K562 (cell line): Measurements from ENCODE around the gene CBX8. TPM values are rescaled to one million over a fixed set of nuclear protein-coding genes. Genes with fewer than 3 reads are reported as not detected.

ENCODE experiments used
- BRD4 ChIP-seq: fragments of 200-600 bp; sonication (generic); IDR thresholded peaks from 2 replicates; pipeline ENCODE4 v1.6.1; 2017; ENCODE audit warnings: inconsistent platforms
- CBFB ChIP-seq: sonication (generic); formaldehyde crosslinking; IDR thresholded peaks from 2 replicates; pipeline ENCODE4 v1.4.0; 2020; ENCODE audit warnings: mild to moderate bottlenecking, missing genetic modification reagents
- CCAR2 ChIP-seq: fragments of 200-400 bp; formaldehyde crosslinking; IDR thresholded peaks from 2 replicates; pipeline ENCODE4 v1.6.1; 2017; ENCODE audit warnings: mild to moderate bottlenecking, low read depth, low read length
- CXXC5 ChIP-seq: fragments of 250-450 bp; sonication (Bioruptor Pico); IDR thresholded peaks from 2 replicates; pipeline ENCODE4 v1.8.0; 2022; ENCODE audit warnings: inconsistent platforms, mild to moderate bottlenecking, moderate library complexity
- FOXJ2 ChIP-seq: fragments of 200-800 bp; sonication (Bioruptor generic); IDR thresholded peaks from 2 replicates; pipeline ENCODE4 v1.6.1; 2016; ENCODE audit warnings: missing genetic modification characterization, missing compliant biosample characterization
- GABPA ChIP-seq: fragments of 200-800 bp; sonication (Bioruptor generic); conservative IDR thresholded peaks from 2 replicates; pipeline ENCODE4 v1.6.1; 2016; ENCODE audit warnings: low read depth, missing genetic modification characterization, missing compliant biosample characterization
- GABPB1 ChIP-seq: sonication (generic); formaldehyde crosslinking; IDR thresholded peaks from 2 replicates; pipeline ENCODE4 v1.8.0; 2022; ENCODE audit warnings: mild to moderate bottlenecking, missing genetic modification reagents
- MTA2 ChIP-seq: fragments of 450-650 bp; IDR thresholded peaks from 2 replicates; pipeline ENCODE4 v1.6.1; 2016; ENCODE audit warnings: low read depth
- MYC ChIP-seq, 2 experiments: fragments of 250-450 bp in 1 of 2; sonication (Bioruptor Pico) in 1 of 2; IDR thresholded peaks; 2 replicates each; pipeline versions ENCODE4 v1.5.1 to v1.6.1; 2012 to 2021; ENCODE audit warnings: low read depth in 2 of 2, borderline replicate concordance in 1 of 2, improper control_type of control experiment in 1 of 2, low read length in 1 of 2, mild to moderate bottlenecking in 1 of 2, moderate library complexity in 1 of 2
- NFATC3 ChIP-seq: fragments of 450-650 bp; IDR thresholded peaks from 2 replicates; pipeline ENCODE4 v1.6.1; 2017; ENCODE audit warnings: mild to moderate bottlenecking
- NRF1 ChIP-seq, 2 experiments: fragments of 450-650 bp; IDR thresholded peaks in 1 of 2; conservative IDR thresholded peaks in 1 of 2; 2 replicates each; pipeline ENCODE4 v1.6.1; 2014; ENCODE audit warnings: mild to moderate bottlenecking in 2 of 2
- PHB ChIP-seq: fragments of 250-450 bp; sonication (Bioruptor Pico); IDR thresholded peaks from 2 replicates; pipeline ENCODE4 v1.5.0; 2021
- SMARCA4 ChIP-seq: fragments of 450-650 bp; IDR thresholded peaks from 2 replicates; pipeline ENCODE4 v1.6.1; 2016
- SMARCB1 ChIP-seq: IDR thresholded peaks from 2 replicates; pipeline ENCODE4 v1.6.1; 2011; ENCODE audit warnings: improper control_type of control experiment, low read depth; ENCODE audit not compliant: insufficient read length
- SOX6 ChIP-seq: fragments of 450-650 bp; IDR thresholded peaks from 2 replicates; pipeline ENCODE4 v1.6.1; 2014; ENCODE audit warnings: mild to moderate bottlenecking
- SP1 ChIP-seq: sonication (generic); formaldehyde crosslinking; IDR thresholded peaks from 2 replicates; pipeline ENCODE4 v1.8.1; 2022; ENCODE audit warnings: mild to moderate bottlenecking, missing genetic modification reagents
- STAT5B ChIP-seq: fragments of 250-450 bp; sonication (Bioruptor Pico); IDR thresholded peaks from 2 replicates; pipeline ENCODE4 v1.8.0; 2021; ENCODE audit warnings: mild to moderate bottlenecking, inconsistent platforms
- U2AF2 ChIP-seq: fragments of 200-400 bp; formaldehyde crosslinking; optimal IDR thresholded peaks from 2 replicates; pipeline ENCODE3; 2017; ENCODE audit warnings: low read depth, mild to moderate bottlenecking, low read length
- YY1 ChIP-seq, 3 experiments: IDR thresholded peaks; 2 replicates each; pipeline ENCODE4 v1.6.1; 2011; ENCODE audit warnings: low read length in 2 of 3, mild to moderate bottlenecking in 2 of 3, moderate library complexity in 2 of 3, borderline replicate concordance in 1 of 3, control low read depth in 1 of 3, low read depth in 1 of 3; ENCODE audit not compliant: insufficient read depth in 3 of 3, insufficient replicate concordance in 2 of 3, control insufficient read depth in 1 of 3, insufficient read length in 1 of 3; ENCODE audit errors: extremely low read depth in 1 of 3
- ZNF12 ChIP-seq: sonication (generic); formaldehyde crosslinking; IDR thresholded peaks from 2 replicates; pipeline ENCODE4 v1.4.0; 2020; ENCODE audit warnings: mild to moderate bottlenecking, missing genetic modification reagents
- ZNF561 ChIP-seq: fragments of 450-650 bp; formaldehyde crosslinking; conservative IDR thresholded peaks from 2 replicates; pipeline ENCODE4 v1.4.0; 2020; ENCODE audit warnings: mild to moderate bottlenecking, moderate library complexity
- ZNF583 ChIP-seq: fragments of 250-450 bp; sonication (Bioruptor Pico); IDR thresholded peaks from 2 replicates; pipeline ENCODE4 v1.4.0; 2020
- ZNF785 ChIP-seq: fragments of 250-450 bp; sonication (Bioruptor Pico); IDR thresholded peaks from 2 replicates; pipeline ENCODE4 v1.4.0; 2020; ENCODE audit warnings: mild to moderate bottlenecking
- polyA plus RNA-seq, 8 experiments: library from polyadenylated mRNA; depleted of rRNA in 4 of 8; stranded (reverse) in 5 of 8; unstranded in 3 of 8; fragments of >200 nt; fragmentation: Nextera tagmentation in 2 of 8; fragmentation: Illumina TruSeq in 1 of 8; extraction: Ambion mirVana in 2 of 8; extraction: Trizol in 1 of 8; gene quantifications; 2 replicates each; pipeline versions ENCODE4 v1.2.1 to v1.2.3, GENCODE V29; 2011 to 2014; ENCODE audit warnings: inconsistent platforms in 1 of 8, missing spikeins in 1 of 8
- total RNA-seq, 7 experiments: library from RNA; depleted of rRNA in 6 of 7; stranded (reverse); fragments of >200 nt in 6 of 7; fragmentation: Illumina TruSeq in 2 of 7; extraction: Trizol in 2 of 7; gene quantifications; 2 replicates each; pipeline versions ENCODE4 v1.2.1 to v1.2.3, GENCODE V29; 2011 to 2021; ENCODE audit warnings: low replicate concordance in 1 of 7
- TF ChIP-seq, protein P1 (sequence below): sonication (generic); formaldehyde crosslinking; IDR thresholded peaks from 2 replicates; pipeline ENCODE4 v1.8.0; 2022; ENCODE audit warnings: missing genetic modification reagents, mild to moderate bottlenecking, moderate library complexity, borderline replicate concordance
- TF ChIP-seq, protein P2 (sequence below): sonication (generic); formaldehyde crosslinking; IDR thresholded peaks from 2 replicates; pipeline ENCODE4 v1.8.1; 2023; ENCODE audit warnings: mild to moderate bottlenecking, missing genetic modification reagents

CBX8 gene
- total and polyA plus RNA-seq, 9 of the 15 experiments (the other 6 are each of a cell fraction or from before 2014, with no cell fraction given): 0.08 to 11.9 (median 2.6) TPM

DNA sequence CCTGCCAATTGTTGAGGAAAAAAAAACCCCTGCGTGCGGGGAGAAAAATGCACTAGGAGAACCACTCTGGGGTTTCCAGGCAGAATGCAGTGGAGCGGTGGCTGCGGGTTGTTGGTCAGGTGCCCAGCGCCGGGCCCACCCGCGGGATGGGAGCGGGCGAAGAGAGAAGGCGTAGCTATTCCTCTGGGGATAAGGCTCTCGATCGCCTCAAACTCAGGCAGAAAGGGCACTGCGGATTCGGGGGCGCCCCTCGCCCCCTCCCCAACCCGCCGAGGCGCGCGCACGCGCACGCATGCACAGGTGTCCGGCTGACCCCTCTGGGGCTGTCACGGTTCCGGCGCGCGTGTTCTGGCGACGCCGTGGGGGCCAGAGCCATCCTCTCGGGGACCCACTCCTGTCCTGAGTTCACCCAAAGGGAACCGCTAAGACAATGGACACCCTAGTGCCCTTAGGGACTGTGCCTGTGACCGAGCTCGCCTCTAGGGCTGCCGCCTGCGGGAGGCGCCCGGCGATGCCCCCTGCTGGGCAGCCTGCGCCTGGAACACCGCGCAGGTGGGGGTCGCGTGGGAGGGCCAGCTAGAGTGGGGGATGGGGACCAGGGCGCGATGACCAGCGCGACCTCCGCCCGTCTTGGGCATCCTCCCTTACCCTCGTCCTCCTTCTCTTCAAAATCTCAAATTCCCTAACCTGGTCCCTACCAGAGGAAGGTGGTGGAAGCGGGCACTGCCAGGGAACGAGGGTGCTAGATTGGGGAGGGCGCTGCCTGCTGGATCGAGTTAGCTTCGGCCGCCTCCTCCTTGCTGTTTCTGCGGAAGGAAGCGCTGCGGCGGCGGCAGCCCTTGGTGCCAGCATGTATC is 14.4 kb upstream of the CBX8 start (continued):
- TF ChIP-seq GABPB1 (CRISPR knock-in tag): peak; percentile 41; the same call in 1 of the 2 replicates
- no peak; the same call in 1 of the 2 replicates for TF ChIP-seq ZNF12 (CRISPR knock-in tag)
- TF ChIP-seq CBFB (CRISPR knock-in tag): peak; percentile 38; the same call in 1 of the 2 replicates
- TF ChIP-seq STAT5B: no peak
- TF ChIP-seq MYC (IDR thresholded peaks at IDR 0.05; ENCODE audit: low read depth, low read length): peak; percentile 52; the same call in 1 of the 2 replicates
- no peak; the same call in 1 of the 2 replicates for TF ChIP-seq MYC (CRISPR knock-in tag; IDR thresholded peaks at IDR 0.05; ENCODE audit: borderline replicate concordance, low read depth)
- no peak for TF ChIP-seq U2AF2
- no peak for TF ChIP-seq SMARCB1
- TF ChIP-seq NRF1 (conservative IDR thresholded peaks at IDR 0.05 in 1 of 2, IDR thresholded peaks at IDR 0.05 in 1 of 2): peak; percentile 88 to 89
- TF ChIP-seq PHB: no peak
- peak; percentile 57; the same call in 1 of the 2 replicates for TF ChIP-seq BRD4
- TF ChIP-seq ZNF583 (CRISPR knock-in tag): no peak
- TF ChIP-seq FOXJ2 (tag): 0 out of 2 replicates have a peak, but pooled peaks have one; percentile 45
- TF ChIP-seq, protein P1, sequence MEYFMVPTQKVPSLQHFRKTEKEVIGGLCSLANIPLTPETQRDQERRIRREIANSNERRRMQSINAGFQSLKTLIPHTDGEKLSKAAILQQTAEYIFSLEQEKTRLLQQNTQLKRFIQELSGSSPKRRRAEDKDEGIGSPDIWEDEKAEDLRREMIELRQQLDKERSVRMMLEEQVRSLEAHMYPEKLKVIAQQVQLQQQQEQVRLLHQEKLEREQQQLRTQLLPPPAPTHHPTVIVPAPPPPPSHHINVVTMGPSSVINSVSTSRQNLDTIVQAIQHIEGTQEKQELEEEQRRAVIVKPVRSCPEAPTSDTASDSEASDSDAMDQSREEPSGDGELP (CRISPR knock-in tag): peak; percentile 79
- peak; percentile 69 for TF ChIP-seq SP1 (CRISPR knock-in tag)
- no peak for TF ChIP-seq CCAR2
- no peak; the same call in 1 of the 2 replicates for TF ChIP-seq GABPA (tag)
- peak in 2 of 3 experiments; percentile 36 to 58 for TF ChIP-seq YY1 (IDR thresholded peaks at IDR 0.05; ENCODE audit: borderline replicate concordance in 1 of 3, control insufficient read depth in 1 of 3, extremely low read depth in 1 of 3, insufficient read depth in 3 of 3, insufficient read length in 1 of 3, insufficient replicate concordance in 2 of 3, low read depth in 1 of 3, low read length in 2 of 3)
- no peak for TF ChIP-seq NFATC3
- TF ChIP-seq MTA2: peak; percentile 4; the same call in 1 of the 2 replicates
- TF ChIP-seq ZNF561 (CRISPR knock-in tag): no peak
- no peak for TF ChIP-seq ZNF785 (CRISPR knock-in tag)
- TF ChIP-seq SMARCA4: 0 out of 2 replicates have a peak, but pooled peaks have one; percentile 13
- TF ChIP-seq CXXC5 (CRISPR knock-in tag): peak; percentile 47
- TF ChIP-seq SOX6: peak; percentile 46; the same call in 1 of the 2 replicates
- TF ChIP-seq, protein P2, sequence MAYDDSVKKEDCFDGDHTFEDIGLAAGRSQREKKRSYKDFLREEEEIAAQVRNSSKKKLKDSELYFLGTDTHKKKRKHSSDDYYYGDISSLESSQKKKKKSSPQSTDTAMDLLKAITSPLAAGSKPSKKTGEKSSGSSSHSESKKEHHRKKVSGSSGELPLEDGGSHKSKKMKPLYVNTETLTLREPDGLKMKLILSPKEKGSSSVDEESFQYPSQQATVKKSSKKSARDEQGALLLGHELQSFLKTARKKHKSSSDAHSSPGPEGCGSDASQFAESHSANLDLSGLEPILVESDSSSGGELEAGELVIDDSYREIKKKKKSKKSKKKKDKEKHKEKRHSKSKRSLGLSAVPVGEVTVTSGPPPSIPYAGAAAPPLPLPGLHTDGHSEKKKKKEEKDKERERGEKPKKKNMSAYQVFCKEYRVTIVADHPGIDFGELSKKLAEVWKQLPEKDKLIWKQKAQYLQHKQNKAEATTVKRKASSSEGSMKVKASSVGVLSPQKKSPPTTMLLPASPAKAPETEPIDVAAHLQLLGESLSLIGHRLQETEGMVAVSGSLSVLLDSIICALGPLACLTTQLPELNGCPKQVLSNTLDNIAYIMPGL (CRISPR knock-in tag): peak; percentile 62; the same call in 1 of the 2 replicates
